Cardiac fibroblast (primary cell): Measurements from ENCODE around the gene KIAA0232.

Source experiments
- DNase-seq, 2 donors: peaks; one replicate each; pipeline versions ENCODE4 v3.0.0 to v3.0.0-alpha.2; 2010; ENCODE audit warnings: low read depth in 2 of 2
- H3K4me3 ChIP-seq, 2 donors: replicated peaks in 1 of 2; 1 replicate in 1 of 2; 2 replicates in 1 of 2; pipeline ENCODE4 v1.5.1; 2011; ENCODE audit warnings: low read depth in 2 of 2, low read length in 2 of 2, mild to moderate bottlenecking in 2 of 2, moderate library complexity in 1 of 2
- CTCF ChIP-seq: IDR thresholded peaks from one replicate; pipeline ENCODE4 v1.5.1; 2011; ENCODE audit warnings: low read depth, mild to moderate bottlenecking, low read length, inconsistent platforms

The KIAA0232 gene

GRCh38 chr4:6929339-6929811, 146.8 kb downstream of the KIAA0232 start:
- no peak for DNase-seq
- TF ChIP-seq CTCF = no peak
- H3K4me3 ChIP-seq = no peak overlapping the region

- no peak overlapping the region for H3K4me3 ChIP-seq
- no peak for DNase-seq
- no peak for TF ChIP-seq CTCF
Observed at GRCh38 chr4:6929812-6930464, 147.4 kb downstream of the KIAA0232 start.

- DNase-seq = no peak
- TF ChIP-seq CTCF = no peak
- no peak overlapping the region for H3K4me3 ChIP-seq
Observed at GRCh38 chr4:6932475-6932874, 149.9 kb downstream of the KIAA0232 start.

- DNase-seq = no peak
- H3K4me3 ChIP-seq = no peak overlapping the region
- TF ChIP-seq CTCF = no peak
Observed at GRCh38 chr4:6932918-6933317, 150.4 kb downstream of the KIAA0232 start.
